ENCODE results near the gene IQCE. TPM values are rescaled to one million over a fixed set of nuclear protein-coding genes. Genes with fewer than 3 reads are reported as not detected.
"Not testable (repeated sequence)": the region's sequence is repeated elsewhere in the genome, so short reads cannot be mapped to it uniquely, and the experiment has no call there.

The IQCE gene
- polyA plus RNA-seq, 3 donors, result 19.2 to 21.2 (median 21.2) TPM

DNA sequence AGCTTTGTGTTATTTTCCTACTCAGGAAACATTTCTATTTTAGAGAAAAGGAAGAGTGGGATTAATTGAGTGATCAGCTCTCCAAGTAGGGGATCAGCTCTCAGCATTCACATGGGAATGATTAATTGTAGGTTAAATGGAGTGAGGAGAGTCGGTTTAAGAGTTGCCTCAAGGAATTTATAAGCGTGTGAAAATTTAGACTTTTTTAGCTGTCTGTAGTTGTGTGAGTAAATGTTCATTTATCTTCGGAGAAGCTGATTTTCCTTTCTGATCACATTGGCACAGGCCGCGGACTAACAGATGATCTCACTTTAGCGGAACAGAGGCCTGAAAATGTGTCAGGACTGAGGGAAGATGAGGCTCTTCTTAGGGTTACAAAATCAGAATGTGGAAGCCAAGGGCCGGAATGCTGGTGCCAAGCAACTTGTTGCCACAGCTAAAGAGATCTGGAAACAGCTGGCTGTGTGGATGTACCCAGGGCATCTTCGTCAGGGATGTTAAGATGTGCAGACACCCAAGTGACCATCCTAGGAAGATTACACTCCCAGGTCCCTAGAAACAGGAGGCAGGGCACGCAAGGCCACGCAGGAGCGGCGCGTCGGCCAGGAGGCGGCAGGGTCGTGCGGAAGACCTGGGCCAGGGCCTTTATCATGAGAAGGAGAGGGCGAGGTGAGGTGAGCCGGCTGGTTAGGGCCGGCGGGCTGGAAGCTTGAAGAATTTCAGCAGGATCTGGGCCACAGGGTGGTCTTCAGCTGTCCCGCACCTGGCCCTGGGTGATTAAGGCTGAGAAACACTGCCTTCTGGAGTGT is 37.9 kb downstream of the IQCE start:
- DNase-seq (ENCODE audit: low read depth in 3 of 3, low spot score in 2 of 3), result no peak

GRCh38 chr7:2597273-2597640 is 38.5 kb downstream of the IQCE start:
- no peak for DNase-seq (ENCODE audit: low read depth in 3 of 3, low spot score in 2 of 3)

- DNase-seq (ENCODE audit: low read depth in 3 of 3, low spot score in 2 of 3), result no peak
Observed at GRCh38 chr7:2598154-2598823, 39.5 kb downstream of the IQCE start.

- DNase-seq (ENCODE audit: low read depth in 3 of 3, low spot score in 2 of 3), result no peak
Observed at GRCh38 chr7:2601065-2601464, 42.3 kb downstream of the IQCE start.

DNA sequence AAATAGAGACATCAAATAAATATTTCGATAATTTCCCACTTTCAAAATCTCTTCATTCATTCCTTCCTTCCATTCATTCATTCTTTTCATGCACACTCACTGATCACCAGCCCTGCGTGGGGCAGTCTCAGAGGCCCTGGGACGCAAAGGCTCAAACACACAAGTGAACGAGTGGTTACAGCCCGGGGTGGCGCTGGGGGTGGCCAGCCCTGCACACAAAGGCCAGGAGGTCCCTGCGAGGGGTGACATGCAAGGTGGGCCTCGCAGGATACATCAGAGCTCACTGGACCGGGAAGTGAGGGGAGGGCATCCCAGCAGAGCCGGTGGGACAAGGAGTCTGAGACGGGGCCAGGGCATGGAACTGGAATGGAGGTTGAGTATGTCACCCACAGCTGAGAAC is 43.1 kb downstream of the IQCE start:
- no peak for DNase-seq (ENCODE audit: low read depth in 3 of 3, low spot score in 2 of 3)

GRCh38 chr7:2602406-2603043 is 43.7 kb downstream of the IQCE start:
- no peak for DNase-seq (ENCODE audit: low read depth in 3 of 3, low spot score in 2 of 3)

- DNase-seq (ENCODE audit: low read depth in 3 of 3, low spot score in 2 of 3), result no peak
Observed at GRCh38 chr7:2603044-2603965, 44.5 kb downstream of the IQCE start.

DNA sequence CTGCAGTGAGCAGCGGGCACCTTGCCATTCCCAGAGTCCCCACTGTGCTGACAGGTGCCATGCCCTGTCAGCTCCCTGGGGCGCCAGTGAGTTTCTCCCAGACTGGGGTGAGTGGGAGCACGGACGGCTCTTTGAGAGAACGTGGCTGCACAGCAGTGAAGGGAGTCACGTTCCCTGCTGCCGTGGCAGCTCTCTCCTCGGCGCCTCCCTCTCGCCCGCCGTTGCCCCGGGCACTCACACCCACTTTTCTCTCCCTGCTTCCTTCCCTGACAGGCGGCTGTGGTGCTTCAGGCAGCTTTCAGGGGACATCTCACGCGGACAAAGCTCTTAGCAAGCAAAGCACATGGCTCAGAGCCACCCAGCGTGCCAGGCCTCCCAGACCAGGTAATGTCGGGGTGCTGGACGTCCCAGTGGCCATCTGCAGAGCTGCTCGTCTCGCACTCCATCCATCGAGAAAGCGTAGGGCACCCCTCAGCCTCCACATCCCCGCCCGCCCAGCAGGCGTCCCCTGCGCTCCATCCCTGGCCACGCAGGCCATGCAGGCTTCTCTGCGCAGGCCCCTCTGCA is 45.9 kb downstream of the IQCE start:
- no peak for DNase-seq (ENCODE audit: low read depth in 3 of 3, low spot score in 2 of 3)

DNA sequence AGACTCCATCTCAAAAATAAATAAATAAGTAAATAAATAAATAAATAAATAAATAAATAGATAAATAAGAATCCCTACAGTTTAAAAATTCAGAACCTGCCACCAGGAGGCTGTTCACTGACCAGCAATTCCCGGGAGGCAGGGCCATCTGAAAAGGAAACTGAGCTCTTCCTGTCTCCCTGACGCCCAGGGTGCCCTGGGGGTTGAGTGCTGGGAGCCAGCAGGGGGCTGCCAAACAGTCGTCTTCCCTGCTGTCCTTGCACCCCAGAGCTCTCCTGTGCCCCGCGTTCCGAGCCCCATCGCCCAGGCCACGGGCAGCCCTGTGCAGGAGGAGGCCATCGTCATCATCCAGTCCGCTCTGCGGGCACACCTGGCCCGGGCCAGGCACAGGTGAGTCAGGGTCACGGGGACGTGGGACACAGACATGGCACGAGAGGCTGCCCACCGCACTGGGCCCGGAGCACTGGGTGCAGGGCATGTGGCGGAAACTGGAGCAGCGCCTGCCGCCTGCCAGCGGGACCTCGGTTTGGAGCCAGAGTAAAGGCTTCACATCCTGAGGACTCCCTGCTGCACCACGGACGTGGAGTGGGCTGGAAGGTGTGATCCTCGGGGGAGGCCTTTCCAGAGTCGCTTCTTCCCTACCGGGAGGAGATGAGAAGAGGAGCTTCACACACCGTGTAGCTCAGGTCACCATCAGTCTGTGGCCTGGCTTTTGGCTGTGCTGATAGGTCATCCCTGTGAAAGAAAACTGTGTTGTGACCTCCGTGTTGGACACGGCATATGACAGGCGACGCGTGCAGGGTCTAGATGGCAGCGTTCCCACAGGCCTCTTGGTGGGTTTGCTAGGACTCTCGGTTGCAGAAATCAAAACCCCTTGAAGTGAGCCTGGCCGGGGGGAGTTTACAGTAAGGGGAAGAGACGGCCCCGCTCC is 47.1 kb downstream of the IQCE start:
- DNase-seq (ENCODE audit: low read depth in 3 of 3, low spot score in 2 of 3), result no peak

GRCh38 chr7:2606539-2606936 is 47.8 kb downstream of the IQCE start:
- DNase-seq (ENCODE audit: low read depth in 3 of 3, low spot score in 2 of 3), result no peak

- DNase-seq (ENCODE audit: low read depth in 3 of 3, low spot score in 2 of 3), result no peak
Observed at GRCh38 chr7:2607122-2607922, 48.5 kb downstream of the IQCE start.

DNA sequence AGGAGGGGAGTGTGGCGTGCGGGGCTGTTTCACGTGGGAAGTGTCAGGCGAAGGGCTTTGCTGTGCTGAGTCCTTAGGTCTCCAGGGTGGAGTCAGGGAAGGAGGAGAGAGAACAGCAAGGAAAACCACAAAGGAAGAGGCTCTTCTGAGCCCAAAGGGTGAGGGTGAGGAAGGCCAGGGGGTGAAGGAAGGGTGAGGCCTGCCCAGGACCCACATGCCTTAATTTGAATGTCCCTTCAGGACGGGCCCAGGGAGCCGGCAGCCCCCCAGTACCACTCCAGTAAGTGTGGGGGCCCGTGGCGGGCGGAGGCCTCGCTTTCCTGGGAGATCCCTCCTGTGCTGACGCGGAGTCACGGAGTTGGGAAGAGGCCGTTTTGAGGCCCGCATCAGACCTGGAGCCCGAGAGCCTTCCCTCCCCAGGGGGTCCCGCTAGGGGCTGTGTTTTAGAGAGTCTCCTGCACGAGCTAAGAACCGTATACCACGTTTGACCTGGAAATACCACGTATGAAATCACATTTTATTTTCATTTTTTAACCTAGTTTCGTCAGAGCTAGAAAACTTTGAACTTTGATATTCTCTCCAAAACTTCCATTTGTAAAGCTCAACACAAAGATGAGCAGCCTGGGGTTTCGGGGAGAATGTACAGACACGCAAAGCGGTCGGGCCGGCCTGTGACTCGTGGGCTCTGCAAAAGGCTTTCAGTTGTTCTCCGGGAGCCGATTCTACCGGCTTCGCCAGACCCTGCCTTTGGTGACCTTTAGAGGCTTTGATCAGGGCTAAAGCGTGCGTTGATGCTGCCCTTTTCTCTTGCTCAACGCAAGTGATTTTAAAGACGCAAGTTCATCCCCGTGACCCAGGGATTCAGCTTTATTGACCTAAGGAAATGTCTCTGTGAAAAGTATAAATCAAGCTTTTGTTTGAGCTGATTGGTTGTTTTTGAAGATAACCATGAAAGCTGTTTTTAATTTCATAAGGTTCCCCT is 49.4 kb downstream of the IQCE start:
- DNase-seq (ENCODE audit: low read depth in 3 of 3, low spot score in 2 of 3), result no peak

DNA sequence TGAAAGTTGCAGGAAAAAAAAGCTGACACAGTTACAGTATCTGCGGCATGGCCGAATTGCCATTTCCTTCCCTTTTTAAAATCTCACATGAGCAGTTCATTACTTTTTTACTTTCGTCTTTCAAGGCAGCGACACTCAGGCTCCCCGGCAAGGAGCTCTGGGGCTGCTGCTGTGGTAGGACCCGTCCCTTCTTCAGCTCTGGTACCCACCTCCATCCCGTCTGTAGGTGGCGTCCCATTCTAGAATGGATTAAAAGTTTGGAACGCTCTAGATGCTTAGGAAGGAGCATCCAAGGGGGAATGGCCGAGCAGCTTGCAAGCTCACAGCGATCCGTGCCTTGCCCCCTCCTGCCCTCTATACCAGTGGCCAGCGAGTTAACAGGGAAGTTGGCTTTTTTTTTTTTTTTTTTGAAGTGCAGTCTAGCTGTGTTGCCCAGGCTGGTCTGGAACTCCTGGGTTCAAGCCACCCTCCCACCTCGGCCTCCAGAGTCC is 50.2 kb downstream of the IQCE start:
- no peak for DNase-seq (ENCODE audit: low read depth in 3 of 3, low spot score in 2 of 3)

- not testable (repeated sequence) for DNase-seq (ENCODE audit: low read depth in 3 of 3, low spot score in 2 of 3)
Observed at GRCh38 chr7:2609646-2610045, 50.9 kb downstream of the IQCE start.

DNA sequence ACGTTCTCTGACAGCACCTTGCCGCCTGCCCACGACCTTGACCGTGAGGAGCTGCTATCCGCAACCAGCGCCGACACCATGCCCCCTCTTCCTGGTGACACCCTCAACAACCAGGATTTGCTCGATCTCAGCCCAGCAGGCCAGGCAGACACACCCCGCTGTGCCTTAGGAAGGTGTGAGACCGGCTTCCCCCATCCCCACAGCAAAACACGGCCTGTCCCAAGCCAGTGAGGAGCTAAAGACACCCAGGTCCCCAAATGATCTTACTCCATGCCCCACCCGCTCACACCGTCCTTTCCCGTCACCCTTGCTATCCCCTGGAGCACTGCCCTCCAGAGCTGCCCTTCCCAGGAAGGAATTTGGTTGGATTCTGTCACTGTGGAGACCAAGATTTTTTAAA is 51.7 kb downstream of the IQCE start:
- no peak for DNase-seq (ENCODE audit: low read depth in 3 of 3, low spot score in 2 of 3)

DNA sequence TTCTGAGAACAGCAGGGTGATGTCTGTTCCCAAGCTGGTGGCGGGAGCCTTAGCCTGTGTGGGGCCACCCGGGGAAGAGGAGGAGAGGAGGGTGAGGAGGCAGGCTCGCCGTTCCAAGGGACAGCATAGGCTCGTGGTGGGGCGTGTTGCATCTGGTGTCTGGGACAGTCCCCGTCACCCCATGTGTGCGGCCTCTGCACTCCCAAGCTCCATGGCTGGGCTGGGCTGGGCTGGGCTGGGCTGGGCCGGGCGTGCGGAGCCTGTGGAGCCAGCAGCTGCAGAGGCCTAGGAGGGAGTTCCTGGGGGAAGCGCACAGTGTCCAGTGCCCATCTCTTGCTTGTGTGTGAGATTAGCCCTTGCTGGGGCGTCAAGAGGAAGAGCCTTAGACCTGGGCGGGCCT is 52.1 kb downstream of the IQCE start:
- no peak for DNase-seq (ENCODE audit: low read depth in 3 of 3, low spot score in 2 of 3)

GRCh38 chr7:2611401-2611800 is 52.6 kb downstream of the IQCE start:
- DNase-seq (ENCODE audit: low read depth in 3 of 3, low spot score in 2 of 3), result no peak

Data from right renal cortex interstitium (tissue), 3 donors.